ENCODE results near the gene CCDC60.

Gene CCDC60

DNA sequence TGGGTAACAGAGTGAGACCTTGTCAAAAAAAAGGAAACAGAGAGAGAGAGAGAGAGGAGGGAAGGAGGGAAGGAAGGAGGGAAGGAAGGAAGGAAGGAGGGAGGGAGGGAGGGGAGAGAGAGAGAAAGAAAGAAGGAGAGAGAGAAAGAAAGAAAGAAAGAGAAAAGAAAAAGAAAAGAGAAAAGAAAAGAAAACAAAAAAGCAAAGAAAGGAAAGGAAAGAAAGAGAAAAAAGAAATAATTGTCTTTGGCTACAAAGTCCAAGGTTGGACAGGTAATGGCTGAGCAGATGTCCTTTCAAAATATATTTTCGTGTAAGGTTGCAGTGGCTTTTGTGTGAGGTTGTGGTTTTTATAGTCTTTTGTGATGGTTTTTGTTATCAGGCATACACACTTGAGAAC lies 21.6 kb upstream of the CCDC60 start:
- ChIA-PET POLR2A (no interaction called here), CTCF (interaction anchor here (1.1 kb wide), 1 partner anchor 132 kb away, joined by 3 read pairs; no protein-coding TSS in a partner anchor)
- no peaks in the 10 kb centered on the region for H3K9me3 ChIP-seq (ENCODE audit: control insufficient read depth, insufficient read depth, low read depth, low read length)
- H3K36me3 ChIP-seq (ENCODE audit: control insufficient read depth in 2 of 2, insufficient read depth in 1 of 2, low read length in 2 of 2) = no peaks in the 10 kb centered on the region
- no peak overlapping the region for H3K4me3 ChIP-seq (ENCODE audit: low read depth, low read length)
- no peaks in the 10 kb centered on the region for H3K4me1 ChIP-seq (ENCODE audit: control insufficient read depth, insufficient read depth, low read length)
- no peak overlapping the region for H3K27ac ChIP-seq (ENCODE audit: extremely low read depth, low read depth, low read length)
- TF ChIP-seq ZNF155 (tag by site-specific recombination; IDR thresholded peaks at IDR 0.05) = no peak
- TF ChIP-seq, protein P1, sequence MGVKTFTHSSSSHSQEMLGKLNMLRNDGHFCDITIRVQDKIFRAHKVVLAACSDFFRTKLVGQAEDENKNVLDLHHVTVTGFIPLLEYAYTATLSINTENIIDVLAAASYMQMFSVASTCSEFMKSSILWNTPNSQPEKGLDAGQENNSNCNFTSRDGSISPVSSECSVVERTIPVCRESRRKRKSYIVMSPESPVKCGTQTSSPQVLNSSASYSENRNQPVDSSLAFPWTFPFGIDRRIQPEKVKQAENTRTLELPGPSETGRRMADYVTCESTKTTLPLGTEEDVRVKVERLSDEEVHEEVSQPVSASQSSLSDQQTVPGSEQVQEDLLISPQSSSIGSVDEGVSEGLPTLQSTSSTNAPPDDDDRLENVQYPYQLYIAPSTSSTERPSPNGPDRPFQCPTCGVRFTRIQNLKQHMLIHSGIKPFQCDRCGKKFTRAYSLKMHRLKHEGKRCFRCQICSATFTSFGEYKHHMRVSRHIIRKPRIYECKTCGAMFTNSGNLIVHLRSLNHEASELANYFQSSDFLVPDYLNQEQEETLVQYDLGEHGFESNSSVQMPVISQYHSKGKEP (tag by site-specific recombination; IDR thresholded peaks at IDR 0.05) = no peak
- no peak for TF ChIP-seq ZNF664 (tag by site-specific recombination; IDR thresholded peaks at IDR 0.05)
- no peak for TF ChIP-seq ZNF785 (tag by site-specific recombination; IDR thresholded peaks at IDR 0.05)
- no peak for TF ChIP-seq ZFHX2 (tag by site-specific recombination; conservative IDR thresholded peaks at IDR 0.05)
- TF ChIP-seq ZNF529 (tag by site-specific recombination; IDR thresholded peaks at IDR 0.05; ENCODE audit: insufficient replicate concordance) = no peak
- no peak for TF ChIP-seq HIC1 (tag by site-specific recombination; IDR thresholded peaks at IDR 0.05)
- no peak for TF ChIP-seq ZNF843 (tag by site-specific recombination; IDR thresholded peaks at IDR 0.05)
- no peak for TF ChIP-seq ZNF585B (tag by site-specific recombination; IDR thresholded peaks at IDR 0.05)
- no peak for TF ChIP-seq TRIM28 (IDR thresholded peaks at IDR 0.05; ENCODE audit: borderline replicate concordance, low read length)
- TF ChIP-seq ZNF596 (tag by site-specific recombination; IDR thresholded peaks at IDR 0.05) = no peak
- no peak for TF ChIP-seq ZNF501 (tag by site-specific recombination; IDR thresholded peaks at IDR 0.05)
- TF ChIP-seq ZBTB20 (tag by site-specific recombination; IDR thresholded peaks at IDR 0.05) = no peak

- H3K27ac ChIP-seq (ENCODE audit: extremely low read depth, low read depth, low read length) = no peak overlapping the region
- no peaks in the 10 kb centered on the region for H3K9me3 ChIP-seq (ENCODE audit: control insufficient read depth, insufficient read depth, low read depth, low read length)
- no peaks in the 10 kb centered on the region for H3K4me1 ChIP-seq (ENCODE audit: control insufficient read depth, insufficient read depth, low read length)
- H3K36me3 ChIP-seq (ENCODE audit: control insufficient read depth in 2 of 2, insufficient read depth in 1 of 2, low read length in 2 of 2) = no peaks in the 10 kb centered on the region
- TF ChIP-seq EGR2 (tag by site-specific recombination; IDR thresholded peaks at IDR 0.05; ENCODE audit: low read depth) (no peak), ZNF501 (tag by site-specific recombination; IDR thresholded peaks at IDR 0.05) (no peak), BCL11A (tag by site-specific recombination; IDR thresholded peaks at IDR 0.05; ENCODE audit: low read depth) (no peak), BCL11B (tag by site-specific recombination; IDR thresholded peaks at IDR 0.05; ENCODE audit: low read depth) (no peak), KLF16 (tag by site-specific recombination; IDR thresholded peaks at IDR 0.05) (no peak), BCL6B (tag by site-specific recombination; IDR thresholded peaks at IDR 0.05) (no peak), HOXC10 (CRISPR knock-in tag; IDR thresholded peaks at IDR 0.05) (no peak), RBAK (tag by site-specific recombination; IDR thresholded peaks at IDR 0.05) (no peak), ZNF266 (tag by site-specific recombination; IDR thresholded peaks at IDR 0.05; ENCODE audit: low read depth) (no peak), ZFP3 (tag by site-specific recombination; IDR thresholded peaks at IDR 0.05; ENCODE audit: low read depth) (no peak), ZNF398 (tag by site-specific recombination; IDR thresholded peaks at IDR 0.05) (no peak), HOXD13 (CRISPR knock-in tag; IDR thresholded peaks at IDR 0.05; ENCODE audit: borderline replicate concordance) (no peak)
- TF ChIP-seq, protein P2, sequence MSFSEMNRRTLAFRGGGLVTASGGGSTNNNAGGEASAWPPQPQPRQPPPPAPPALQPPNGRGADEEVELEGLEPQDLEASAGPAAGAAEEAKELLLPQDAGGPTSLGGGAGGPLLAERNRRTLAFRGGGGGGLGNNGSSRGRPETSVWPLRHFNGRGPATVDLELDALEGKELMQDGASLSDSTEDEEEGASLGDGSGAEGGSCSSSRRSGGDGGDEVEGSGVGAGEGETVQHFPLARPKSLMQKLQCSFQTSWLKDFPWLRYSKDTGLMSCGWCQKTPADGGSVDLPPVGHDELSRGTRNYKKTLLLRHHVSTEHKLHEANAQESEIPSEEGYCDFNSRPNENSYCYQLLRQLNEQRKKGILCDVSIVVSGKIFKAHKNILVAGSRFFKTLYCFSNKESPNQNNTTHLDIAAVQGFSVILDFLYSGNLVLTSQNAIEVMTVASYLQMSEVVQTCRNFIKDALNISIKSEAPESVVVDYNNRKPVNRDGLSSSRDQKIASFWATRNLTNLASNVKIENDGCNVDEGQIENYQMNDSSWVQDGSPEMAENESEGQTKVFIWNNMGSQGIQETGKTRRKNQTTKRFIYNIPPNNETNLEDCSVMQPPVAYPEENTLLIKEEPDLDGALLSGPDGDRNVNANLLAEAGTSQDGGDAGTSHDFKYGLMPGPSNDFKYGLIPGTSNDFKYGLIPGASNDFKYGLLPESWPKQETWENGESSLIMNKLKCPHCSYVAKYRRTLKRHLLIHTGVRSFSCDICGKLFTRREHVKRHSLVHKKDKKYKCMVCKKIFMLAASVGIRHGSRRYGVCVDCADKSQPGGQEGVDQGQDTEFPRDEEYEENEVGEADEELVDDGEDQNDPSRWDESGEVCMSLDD (tag by site-specific recombination; IDR thresholded peaks at IDR 0.05) = no peak
- POLR2A ChIA-PET = no interaction called here
- no peak overlapping the region for H3K4me3 ChIP-seq (ENCODE audit: low read depth, low read length)
- CTCF ChIA-PET = no interaction called here
These were observed 20.2 kb upstream of the CCDC60 start for GRCh38 chr12:119314290-119314689.

Data from HEK293 (cell line).